ENCODE results near the gene IQCC.
"Not testable (repeated sequence)": the region's sequence is repeated elsewhere in the genome, so short reads cannot be mapped to it uniquely, and the experiment has no call there.

IQCC gene

DNA sequence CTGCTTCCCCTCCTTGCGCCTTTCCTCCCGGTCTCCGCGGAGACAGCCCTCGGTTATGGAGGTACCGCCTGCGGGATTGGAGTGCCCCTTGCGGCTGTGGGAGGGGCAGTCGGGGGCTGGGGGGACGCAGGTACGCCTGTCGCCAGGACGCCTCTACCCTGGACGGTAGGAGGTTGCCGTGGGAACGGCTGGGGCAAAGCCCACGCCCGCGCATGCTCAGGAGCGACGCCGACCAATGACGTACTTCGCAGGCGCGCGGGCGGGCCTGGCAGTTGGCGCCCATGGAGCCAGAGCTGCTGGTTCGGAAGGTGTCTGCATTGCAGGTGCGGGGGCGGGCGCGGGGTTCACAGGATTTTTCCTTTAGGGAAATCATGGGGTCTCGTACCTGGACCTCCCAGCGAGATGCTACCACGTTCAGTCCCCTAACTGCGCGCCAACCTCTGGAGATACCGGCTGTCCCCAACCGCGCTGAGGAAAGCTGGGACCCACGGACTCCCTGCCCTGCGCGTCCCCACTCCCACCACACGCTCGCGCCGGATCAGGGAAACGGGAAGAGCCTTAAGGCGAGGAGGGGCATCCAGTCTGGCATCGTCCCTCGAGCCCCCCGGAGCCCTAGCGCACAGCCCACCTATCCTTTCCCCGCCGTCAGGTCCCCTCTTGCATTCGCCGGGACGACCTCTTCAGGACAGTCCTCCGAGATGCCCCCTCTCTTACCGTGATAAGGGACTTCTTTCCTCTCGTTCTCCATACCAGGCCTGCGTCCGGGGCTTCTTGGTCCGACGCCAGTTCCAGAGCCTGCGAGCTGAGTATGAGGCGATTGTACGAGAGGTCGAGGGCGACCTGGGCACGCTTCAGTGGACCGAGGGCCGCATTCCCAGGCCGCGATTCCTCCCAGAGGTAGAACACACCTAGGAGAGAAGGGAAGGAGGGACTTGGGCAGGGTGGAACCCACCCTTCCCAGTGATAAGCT, at the start of gene IQCC:
IQCC (plus strand) TSS at position 271 of the 970 bp plus-strand sequence; CDS start at position 282, 11 bp downstream.
- Histone ChIP-seq H3K27me3 (ENCODE audit: insufficient read depth, insufficient read length) (peaks cover 4% of the 10 kb centered on the region), H3K9ac (ENCODE audit: insufficient read length, low read depth) (peak within 1 kb of the TSS; percentile 98), H3K4me3 (ENCODE audit: insufficient read length, low read depth) (peak within 1 kb of the TSS; percentile 95), H3K9me3 (ENCODE audit: insufficient read depth, low read length) (no peaks in the 10 kb centered on the region), H3K36me3 (ENCODE audit: insufficient read depth, insufficient read length, low read length) (peaks cover 37% of the 10 kb centered on the region), H3K4me1 (ENCODE audit: insufficient read depth, insufficient read length) (peaks cover 21% of the 10 kb centered on the region)
- DNase-seq (ENCODE audit: low read depth, low spot score): peak; percentile 95
- no peak for TF ChIP-seq ZNF274 (IDR thresholded peaks at IDR 0.05; ENCODE audit: low read depth, low read length)
- peak; percentile 28 for TF ChIP-seq YY1 (IDR thresholded peaks at IDR 0.05; ENCODE audit: insufficient read depth, insufficient read length)
- no peak for TF ChIP-seq SUZ12 (IDR thresholded peaks at IDR 0.05; ENCODE audit: extremely low read depth, insufficient read depth, insufficient read length)

- TF ChIP-seq YY1 (IDR thresholded peaks at IDR 0.05; ENCODE audit: insufficient read depth, insufficient read length) (no peak), SUZ12 (IDR thresholded peaks at IDR 0.05; ENCODE audit: extremely low read depth, insufficient read depth, insufficient read length) (no peak), ZNF274 (IDR thresholded peaks at IDR 0.05; ENCODE audit: low read depth, low read length) (no peak)
- no peaks in the 10 kb centered on the region for H3K4me1 ChIP-seq (ENCODE audit: insufficient read depth, insufficient read length)
- peaks cover 90% of the 10 kb centered on the region for H3K36me3 ChIP-seq (ENCODE audit: insufficient read depth, insufficient read length, low read length)
- DNase-seq (ENCODE audit: low read depth, low spot score): no peak
- no peaks in the 10 kb centered on the region for H3K27me3 ChIP-seq (ENCODE audit: insufficient read depth, insufficient read length)
- H3K4me3 ChIP-seq (ENCODE audit: insufficient read length, low read depth): no peak overlapping the region
- no peaks in the 10 kb centered on the region for H3K9me3 ChIP-seq (ENCODE audit: insufficient read depth, low read length)
- no peak overlapping the region for H3K9ac ChIP-seq (ENCODE audit: insufficient read length, low read depth)
Observed at GRCh38 chr1:32159189-32159588, 46.3 kb upstream of the IQCC start.

- H3K27me3 ChIP-seq (ENCODE audit: insufficient read depth, insufficient read length): no peaks in the 10 kb centered on the region
- no peak for TF ChIP-seq ZNF274 (IDR thresholded peaks at IDR 0.05; ENCODE audit: low read depth, low read length)
- TF ChIP-seq SUZ12 (IDR thresholded peaks at IDR 0.05; ENCODE audit: extremely low read depth, insufficient read depth, insufficient read length): no peak
- TF ChIP-seq YY1 (IDR thresholded peaks at IDR 0.05; ENCODE audit: insufficient read depth, insufficient read length): no peak
- no peak overlapping the region for H3K4me3 ChIP-seq (ENCODE audit: insufficient read length, low read depth)
- no peak overlapping the region for H3K9ac ChIP-seq (ENCODE audit: insufficient read length, low read depth)
- DNase-seq (ENCODE audit: low read depth, low spot score): no peak
- peaks cover 88% of the 10 kb centered on the region for H3K36me3 ChIP-seq (ENCODE audit: insufficient read depth, insufficient read length, low read length)
- no peaks in the 10 kb centered on the region for H3K9me3 ChIP-seq (ENCODE audit: insufficient read depth, low read length)
- H3K4me1 ChIP-seq (ENCODE audit: insufficient read depth, insufficient read length): no peaks in the 10 kb centered on the region
Observed at GRCh38 chr1:32163405-32163804, 42.1 kb upstream of the IQCC start.

GRCh38 chr1:32165633-32166032, 39.8 kb upstream of the IQCC start:
- not testable (repeated sequence) for DNase-seq (ENCODE audit: low read depth, low spot score); H3K4me1 ChIP-seq (ENCODE audit: insufficient read depth, insufficient read length); H3K9me3 ChIP-seq (ENCODE audit: insufficient read depth, low read length); H3K9ac ChIP-seq (ENCODE audit: insufficient read length, low read depth); H3K27me3 ChIP-seq (ENCODE audit: insufficient read depth, insufficient read length); H3K4me3 ChIP-seq (ENCODE audit: insufficient read length, low read depth)
- H3K36me3 ChIP-seq (ENCODE audit: insufficient read depth, insufficient read length, low read length): peaks cover 86% of the 10 kb centered on the region

DNA sequence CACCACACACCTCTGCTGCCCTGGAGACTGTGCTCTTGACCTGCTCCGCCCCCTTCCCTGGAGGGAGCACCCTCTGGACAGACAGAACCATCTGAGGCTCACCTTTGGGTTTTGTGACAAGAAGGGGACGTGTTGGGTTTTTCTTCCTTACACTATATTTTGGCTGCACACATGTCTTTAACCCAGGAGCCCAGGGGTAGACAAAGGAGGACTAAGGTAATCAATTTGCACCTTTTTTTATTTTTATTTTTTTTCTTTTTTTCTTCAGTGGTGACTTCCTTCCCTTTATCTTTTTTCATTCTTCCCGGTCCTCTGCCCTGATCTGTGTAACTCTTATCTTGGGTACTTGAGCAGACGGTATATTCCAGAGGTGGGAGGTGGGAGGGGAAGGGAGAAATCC, 34.5 kb upstream of the IQCC start:
- no peaks in the 10 kb centered on the region for H3K9me3 ChIP-seq (ENCODE audit: insufficient read depth, low read length)
- H3K27me3 ChIP-seq (ENCODE audit: insufficient read depth, insufficient read length): no peaks in the 10 kb centered on the region
- H3K4me1 ChIP-seq (ENCODE audit: insufficient read depth, insufficient read length): peaks cover 8% of the 10 kb centered on the region
- H3K36me3 ChIP-seq (ENCODE audit: insufficient read depth, insufficient read length, low read length): peaks cover 88% of the 10 kb centered on the region
- no peak overlapping the region for H3K4me3 ChIP-seq (ENCODE audit: insufficient read length, low read depth)
- TF ChIP-seq ZNF274 (IDR thresholded peaks at IDR 0.05; ENCODE audit: low read depth, low read length): no peak
- TF ChIP-seq YY1 (IDR thresholded peaks at IDR 0.05; ENCODE audit: insufficient read depth, insufficient read length): no peak
- no peak for TF ChIP-seq SUZ12 (IDR thresholded peaks at IDR 0.05; ENCODE audit: extremely low read depth, insufficient read depth, insufficient read length)
- no peak overlapping the region for H3K9ac ChIP-seq (ENCODE audit: insufficient read length, low read depth)
- no peak for DNase-seq (ENCODE audit: low read depth, low spot score)

GRCh38 chr1:32172621-32173245, 32.7 kb upstream of the IQCC start:
- no peak for DNase-seq (ENCODE audit: low read depth, low spot score)
- peaks cover 8% of the 10 kb centered on the region for H3K4me1 ChIP-seq (ENCODE audit: insufficient read depth, insufficient read length)
- H3K36me3 ChIP-seq (ENCODE audit: insufficient read depth, insufficient read length, low read length): peaks cover 83% of the 10 kb centered on the region
- H3K27me3 ChIP-seq (ENCODE audit: insufficient read depth, insufficient read length): no peaks in the 10 kb centered on the region
- no peak for TF ChIP-seq ZNF274 (IDR thresholded peaks at IDR 0.05; ENCODE audit: low read depth, low read length)
- no peak for TF ChIP-seq YY1 (IDR thresholded peaks at IDR 0.05; ENCODE audit: insufficient read depth, insufficient read length)
- TF ChIP-seq SUZ12 (IDR thresholded peaks at IDR 0.05; ENCODE audit: extremely low read depth, insufficient read depth, insufficient read length): no peak
- H3K4me3 ChIP-seq (ENCODE audit: insufficient read length, low read depth): no peak overlapping the region
- H3K9ac ChIP-seq (ENCODE audit: insufficient read length, low read depth): no peak overlapping the region
- no peaks in the 10 kb centered on the region for H3K9me3 ChIP-seq (ENCODE audit: insufficient read depth, low read length)
